CD14-positive monocyte (primary cell): Measurements from ENCODE around the gene RAPGEF1. TPM values are rescaled to one million over a fixed set of nuclear protein-coding genes. Genes with fewer than 3 reads are reported as not detected.

ENCODE experiments used
- DNase-seq, 3 donors: peaks; one replicate each; pipeline ENCODE4 v3.0.0-alpha.2; 2011 to 2022
- H2AFZ ChIP-seq: 2 replicates; pipeline ENCODE4 v1.6.0; 2012; ENCODE audit warnings: mild to moderate bottlenecking, low read depth, low read length, inconsistent platforms; ENCODE audit not compliant: insufficient read depth, poor library complexity, severe bottlenecking
- H3K27ac ChIP-seq, 2 donors: 1 replicate in 1 of 2; 2 replicates in 1 of 2; pipeline ENCODE4 v1.5.1; 2012 to 2013; ENCODE audit warnings: low read length in 2 of 2, control low read depth in 1 of 2, inconsistent platforms in 1 of 2, low read depth in 1 of 2, mild to moderate bottlenecking in 1 of 2
- H3K27me3 ChIP-seq, 2 donors: one replicate each; pipeline versions ENCODE4 v1.6.0 to v1.6.1; 2011 to 2013; ENCODE audit warnings: low read length in 2 of 2; ENCODE audit not compliant: control insufficient read depth in 2 of 2, insufficient read depth in 2 of 2
- H3K36me3 ChIP-seq, 2 donors: replicated peaks in 1 of 2; 1 replicate in 1 of 2; 2 replicates in 1 of 2; pipeline versions ENCODE4 v1.5.1 to v1.6.1; 2012 to 2013; ENCODE audit warnings: low read length in 2 of 2, control low read depth in 1 of 2, inconsistent platforms in 1 of 2, mild to moderate bottlenecking in 1 of 2; ENCODE audit not compliant: insufficient read depth in 2 of 2, control insufficient read depth in 1 of 2
- H3K4me1 ChIP-seq, 2 donors: 1 replicate in 1 of 2; 2 replicates in 1 of 2; pipeline versions ENCODE4 v1.5.1 to v1.6.1; 2012 to 2013; ENCODE audit warnings: low read length in 2 of 2, control low read depth in 1 of 2, inconsistent platforms in 1 of 2, mild to moderate bottlenecking in 1 of 2, moderate library complexity in 1 of 2; ENCODE audit not compliant: insufficient read depth in 2 of 2, control insufficient read depth in 1 of 2
- H3K4me2 ChIP-seq: replicated peaks from 2 replicates; pipeline ENCODE3; 2012; ENCODE audit warnings: low read length, moderate library complexity, mild to moderate bottlenecking; ENCODE audit not compliant: poor library complexity, severe bottlenecking; ENCODE audit errors: extremely low read depth
- H3K4me3 ChIP-seq, 3 experiments: fragments of 200-600 bp in 1 of 3; sonication (generic) in 1 of 3; replicated peaks in 1 of 3; 1 replicate in 2 of 3; 2 replicates in 1 of 3; pipeline ENCODE4 v1.5.1; 2011 to 2013; ENCODE audit warnings: low read length in 3 of 3, mild to moderate bottlenecking in 3 of 3, control low read depth in 2 of 3, low read depth in 2 of 3, inconsistent platforms in 1 of 3, moderate library complexity in 1 of 3
- H3K79me2 ChIP-seq: 2 replicates; pipeline ENCODE4 v1.6.0; 2012; ENCODE audit warnings: mild to moderate bottlenecking, control low read depth, inconsistent platforms, low read length, moderate library complexity; ENCODE audit not compliant: insufficient read depth
- H3K9ac ChIP-seq: 2 replicates; pipeline ENCODE4 v1.6.0; 2017; ENCODE audit warnings: low read length, mild to moderate bottlenecking; ENCODE audit not compliant: insufficient read depth, poor library complexity, severe bottlenecking
- H3K9me3 ChIP-seq, 2 donors: replicated peaks in 1 of 2; 1 replicate in 1 of 2; 2 replicates in 1 of 2; pipeline versions ENCODE4 v1.5.1 to v1.6.1; 2012 to 2013; ENCODE audit warnings: low read length in 2 of 2, control low read depth in 1 of 2; ENCODE audit not compliant: control insufficient read depth in 1 of 2, insufficient read depth in 1 of 2
- H4K20me1 ChIP-seq: 2 replicates; pipeline ENCODE4 v1.6.0; 2012; ENCODE audit warnings: mild to moderate bottlenecking, low read length, control low read depth, moderate library complexity; ENCODE audit not compliant: insufficient read depth
- H3K27ac Mint-ChIP-seq, 7 donors: one replicate each; pipeline ENCODE4 v1.8.0; 2020; ENCODE audit warnings: mild to moderate bottlenecking in 7 of 7, mixed read lengths in 7 of 7, moderate library complexity in 6 of 7, inconsistent platforms in 2 of 7
- H3K27me3 Mint-ChIP-seq, 3 donors: one replicate each; pipeline ENCODE4 v1.8.0; 2021 to 2022; ENCODE audit warnings: low read depth in 3 of 3, mild to moderate bottlenecking in 3 of 3, mixed read lengths in 3 of 3, moderate library complexity in 3 of 3, inconsistent platforms in 1 of 3
- H3K36me3 Mint-ChIP-seq, 2 donors: one replicate each; pipeline ENCODE4 v1.8.0; 2020; ENCODE audit warnings: mixed read lengths in 2 of 2, inconsistent platforms in 1 of 2, mild to moderate bottlenecking in 1 of 2
- H3K4me1 Mint-ChIP-seq: one replicate; pipeline ENCODE4 v1.8.0; 2020; ENCODE audit warnings: mild to moderate bottlenecking, mixed read lengths
- H3K4me3 Mint-ChIP-seq, 2 donors: one replicate each; pipeline ENCODE4 v1.8.0; 2020; ENCODE audit warnings: mild to moderate bottlenecking in 2 of 2, mixed read lengths in 2 of 2, moderate library complexity in 1 of 2
- H3K9me3 Mint-ChIP-seq, 7 donors: one replicate each; pipeline ENCODE4 v1.8.0; 2020 to 2022; ENCODE audit warnings: mixed read lengths in 7 of 7, mild to moderate bottlenecking in 6 of 7, moderate library complexity in 6 of 7, inconsistent platforms in 2 of 7
- WGBS: methylation state at CpG from one replicate; pipeline ENCODE4 v1.1.5; 2013; ENCODE audit warnings: missing lambda C conversion rate; ENCODE audit not compliant: insufficient coverage; 5-methylcytosine and 5-hydroxymethylcytosine counted together
- intact Hi-C, 2 donors: fragments of 100-400 bp; cut with micrococcal nuclease; formaldehyde crosslinking; loops; one replicate each; pipeline versions ENCODE4 v1.15.0 to v1.15.1; 2023
- polyA plus RNA-seq, 3 donors: library from polyadenylated mRNA; depleted of rRNA in 1 of 3; unstranded in 2 of 3; stranded (reverse) in 1 of 3; fragments of 300-500 nt in 2 of 3; fragments of >200 nt in 1 of 3; fragmentation: Illumina TruSeq in 2 of 3; gene quantifications; 1 replicate in 2 of 3; 2 replicates in 1 of 3; pipeline ENCODE4 v1.2.3, GENCODE V29; 2012 to 2021
- TF ChIP-seq, protein P1 (sequence below): fragments of 200-600 bp; IDR thresholded peaks from one replicate; pipeline ENCODE4 v1.8.0; 2022; ENCODE audit warnings: antibody characterized with exemption, mild to moderate bottlenecking

The RAPGEF1 gene
- polyA plus RNA-seq, 3 donors: 1.7 to 71.7 (median 3.0) TPM

DNA sequence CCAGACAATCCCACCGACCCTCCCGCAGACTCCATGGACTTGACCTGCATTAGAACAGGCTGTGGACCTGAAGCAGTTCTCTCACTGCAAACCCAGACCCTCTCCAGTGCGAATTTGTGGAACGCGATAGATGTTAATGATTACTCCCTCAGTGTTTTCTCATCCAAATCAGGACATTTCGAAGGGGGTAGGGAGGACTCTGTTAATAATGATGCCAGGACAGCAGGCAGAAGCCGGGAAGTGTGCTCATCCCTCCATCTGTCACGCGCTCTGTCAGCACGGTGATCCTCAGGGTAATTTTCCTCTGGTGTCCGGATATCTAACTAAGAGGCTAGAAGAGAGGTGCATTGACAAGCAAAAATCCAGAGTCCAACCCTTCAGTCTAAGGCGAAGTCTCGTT, 18.8 kb downstream of the RAPGEF1 start:
- Histone ChIP-seq H3K4me1 (peaks cover 20 to 25% of the 10 kb centered on the region in 2 donors), H3K9ac (no peak overlapping the region), H3K79me2 (peaks cover 99% of the 10 kb centered on the region), H3K9me3 (no peaks in the 10 kb centered on the region), H2AFZ (no peak overlapping the region), H4K20me1 (peaks cover 68% of the 10 kb centered on the region), H3K4me3 (no peak overlapping the region), H3K36me3 (peaks cover 2 to 47% of the 10 kb centered on the region in 2 donors), H3K27me3 (no peaks in the 10 kb centered on the region), H3K27ac (no peak overlapping the region), H3K4me2 (no peak overlapping the region)
- H3K4me3 Mint-ChIP-seq: no peak overlapping the region
- intact Hi-C loops: no loop called here
- no peaks in the 10 kb centered on the region for H3K9me3 Mint-ChIP-seq
- peaks cover 71 to 74% of the 10 kb centered on the region in 2 donors for H3K36me3 Mint-ChIP-seq
- TF ChIP-seq, protein P1, sequence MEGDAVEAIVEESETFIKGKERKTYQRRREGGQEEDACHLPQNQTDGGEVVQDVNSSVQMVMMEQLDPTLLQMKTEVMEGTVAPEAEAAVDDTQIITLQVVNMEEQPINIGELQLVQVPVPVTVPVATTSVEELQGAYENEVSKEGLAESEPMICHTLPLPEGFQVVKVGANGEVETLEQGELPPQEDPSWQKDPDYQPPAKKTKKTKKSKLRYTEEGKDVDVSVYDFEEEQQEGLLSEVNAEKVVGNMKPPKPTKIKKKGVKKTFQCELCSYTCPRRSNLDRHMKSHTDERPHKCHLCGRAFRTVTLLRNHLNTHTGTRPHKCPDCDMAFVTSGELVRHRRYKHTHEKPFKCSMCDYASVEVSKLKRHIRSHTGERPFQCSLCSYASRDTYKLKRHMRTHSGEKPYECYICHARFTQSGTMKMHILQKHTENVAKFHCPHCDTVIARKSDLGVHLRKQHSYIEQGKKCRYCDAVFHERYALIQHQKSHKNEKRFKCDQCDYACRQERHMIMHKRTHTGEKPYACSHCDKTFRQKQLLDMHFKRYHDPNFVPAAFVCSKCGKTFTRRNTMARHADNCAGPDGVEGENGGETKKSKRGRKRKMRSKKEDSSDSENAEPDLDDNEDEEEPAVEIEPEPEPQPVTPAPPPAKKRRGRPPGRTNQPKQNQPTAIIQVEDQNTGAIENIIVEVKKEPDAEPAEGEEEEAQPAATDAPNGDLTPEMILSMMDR: no peak
- no peaks in the 10 kb centered on the region for H3K27me3 Mint-ChIP-seq
- no peak for DNase-seq
- 97% methylated on average over 9 of the region's 13 CpGs for WGBS
- peak overlapping the region in 3 of 7 donors; percentile 12 to 57 (median 44) for H3K27ac Mint-ChIP-seq
- H3K4me1 Mint-ChIP-seq: peaks cover 53% of the 10 kb centered on the region

DNA sequence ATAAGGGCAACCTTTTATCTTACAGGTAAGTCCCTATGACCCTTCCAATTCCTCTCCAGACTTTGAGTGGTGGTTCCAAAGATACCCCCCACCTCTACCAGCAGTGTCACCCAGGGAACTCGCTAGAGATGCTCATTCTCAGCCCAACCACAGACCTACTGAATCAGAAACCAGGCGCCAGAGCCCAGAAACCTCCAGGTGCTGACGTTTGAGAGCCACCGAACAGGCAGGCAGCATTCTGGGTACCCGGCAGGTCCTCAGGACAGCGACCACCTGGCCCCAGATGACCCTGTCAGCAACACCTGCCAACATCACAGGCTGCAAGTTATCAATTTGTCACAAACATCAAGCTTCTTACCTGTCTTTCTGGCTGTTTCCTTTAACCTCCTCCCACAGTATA, 19.5 kb downstream of the RAPGEF1 start:
- Histone ChIP-seq H3K4me3 (no peak overlapping the region), H3K27ac (peak overlapping the region in 1 of 2 donors; percentile 46), H3K4me2 (no peak overlapping the region), H2AFZ (no peak overlapping the region), H3K79me2 (peaks cover 99% of the 10 kb centered on the region), H3K4me1 (peaks cover 20 to 25% of the 10 kb centered on the region in 2 donors), H4K20me1 (peaks cover 71% of the 10 kb centered on the region), H3K27me3 (no peaks in the 10 kb centered on the region), H3K36me3 (peaks cover 2 to 47% of the 10 kb centered on the region in 2 donors), H3K9ac (no peak overlapping the region), H3K9me3 (no peaks in the 10 kb centered on the region)
- peaks cover 52% of the 10 kb centered on the region for H3K4me1 Mint-ChIP-seq
- no peak for DNase-seq
- H3K27ac Mint-ChIP-seq: peak overlapping the region in 6 of 7 donors; percentile 30 to 92 (median 77)
- intact Hi-C loops: no loop called here
- H3K9me3 Mint-ChIP-seq: no peaks in the 10 kb centered on the region
- H3K36me3 Mint-ChIP-seq: peaks cover 71 to 77% of the 10 kb centered on the region in 2 donors
- WGBS: 98% methylated on average over 6 of the region's 6 CpGs
- H3K4me3 Mint-ChIP-seq: no peak overlapping the region
- TF ChIP-seq, protein P1: no peak
- H3K27me3 Mint-ChIP-seq: no peaks in the 10 kb centered on the region
